Stimulated activated CD4-positive, alpha-beta T cell treated with anti-CD3 and anti-CD28 coated beads, Interleukin-2, amount 100 ng/mL, for 4 hours (primary cell): ENCODE results near the gene RNU6-9.
"Not testable (repeated sequence)": the region's sequence is repeated elsewhere in the genome, so short reads cannot be mapped to it uniquely, and the experiment has no call there.

Experiments used
- DNase-seq: peaks from one replicate; pipeline ENCODE4 v3.0.0-alpha.2; 2020; ENCODE audit warnings: low read depth

Gene RNU6-9

DNA sequence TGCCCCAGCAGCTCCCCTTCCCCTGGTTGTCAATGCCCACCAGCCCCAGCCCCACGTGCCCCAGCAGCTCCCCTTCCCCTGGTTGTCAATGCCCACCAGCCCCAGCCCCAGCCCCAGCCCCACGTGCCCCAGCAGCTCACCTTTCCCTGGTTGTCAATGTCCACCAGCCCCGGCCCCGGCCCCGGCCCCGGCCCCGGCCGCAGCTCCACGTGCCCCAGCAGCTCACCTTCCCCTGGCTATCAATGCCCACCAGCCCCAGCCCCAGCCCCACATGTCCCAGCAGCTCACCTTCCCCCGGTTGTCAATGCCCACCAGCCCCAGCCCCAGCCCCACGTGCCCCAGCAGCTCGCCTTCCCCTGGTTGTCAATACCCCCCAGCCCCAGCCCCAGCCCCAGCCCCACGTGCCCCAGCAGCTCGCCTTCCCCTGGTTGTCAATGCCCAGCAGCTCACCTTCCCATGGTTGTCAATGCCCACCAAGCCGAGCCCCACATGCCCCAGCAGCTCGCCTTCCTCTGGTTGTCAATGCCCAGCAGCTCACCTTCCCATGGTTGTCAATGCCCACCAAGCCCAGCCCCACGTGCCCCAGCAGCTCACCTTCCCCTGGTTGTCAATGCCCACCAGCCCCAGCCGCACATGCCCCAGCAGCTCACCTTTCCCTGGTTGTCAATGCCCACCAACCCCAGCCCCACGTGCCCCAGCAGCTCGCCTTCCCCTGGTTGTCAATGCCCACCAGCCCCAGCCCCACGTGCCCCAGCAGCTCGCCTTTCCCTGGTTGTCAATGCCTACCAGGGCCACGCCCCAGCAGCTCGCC is 14.3 kb upstream of the RNU6-9 start:
- not testable (repeated sequence) for DNase-seq

DNA sequence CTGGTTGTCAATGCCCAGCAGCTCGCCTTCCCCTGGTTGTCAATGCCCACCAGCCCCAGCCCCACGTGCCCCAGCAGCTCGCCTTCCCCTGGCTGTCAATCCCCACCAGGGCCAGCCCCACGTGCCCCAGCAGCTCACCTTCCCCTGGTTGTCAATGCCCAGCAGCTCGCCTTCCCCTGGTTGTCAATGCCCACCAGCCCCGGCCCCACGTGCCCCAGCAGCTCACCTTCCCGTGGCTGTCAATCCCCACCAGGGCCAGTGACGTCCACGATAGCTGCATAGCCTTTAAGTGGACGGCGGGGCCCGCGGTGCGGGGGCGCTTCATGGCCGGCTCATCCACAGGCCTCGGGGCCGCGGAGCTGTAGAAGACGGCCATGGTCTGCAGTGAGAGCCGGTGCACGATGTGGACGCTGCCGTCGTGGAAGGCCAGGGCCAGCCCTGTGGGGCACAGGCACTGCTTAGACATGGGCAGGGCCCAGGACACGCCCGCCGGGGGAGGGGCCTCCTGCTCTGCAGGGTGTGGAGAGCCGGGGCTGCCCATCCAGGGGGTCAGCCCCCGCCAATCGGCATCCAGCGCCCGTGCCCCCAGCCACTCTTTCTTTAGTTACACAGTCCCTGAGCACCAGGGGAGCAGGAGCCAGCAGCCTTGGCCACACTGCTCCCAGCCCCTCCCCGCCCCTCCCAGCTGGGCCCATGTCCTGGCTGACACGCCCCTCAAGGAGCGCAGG is 13.4 kb upstream of the RNU6-9 start:
- DNase-seq: no peak

DNA sequence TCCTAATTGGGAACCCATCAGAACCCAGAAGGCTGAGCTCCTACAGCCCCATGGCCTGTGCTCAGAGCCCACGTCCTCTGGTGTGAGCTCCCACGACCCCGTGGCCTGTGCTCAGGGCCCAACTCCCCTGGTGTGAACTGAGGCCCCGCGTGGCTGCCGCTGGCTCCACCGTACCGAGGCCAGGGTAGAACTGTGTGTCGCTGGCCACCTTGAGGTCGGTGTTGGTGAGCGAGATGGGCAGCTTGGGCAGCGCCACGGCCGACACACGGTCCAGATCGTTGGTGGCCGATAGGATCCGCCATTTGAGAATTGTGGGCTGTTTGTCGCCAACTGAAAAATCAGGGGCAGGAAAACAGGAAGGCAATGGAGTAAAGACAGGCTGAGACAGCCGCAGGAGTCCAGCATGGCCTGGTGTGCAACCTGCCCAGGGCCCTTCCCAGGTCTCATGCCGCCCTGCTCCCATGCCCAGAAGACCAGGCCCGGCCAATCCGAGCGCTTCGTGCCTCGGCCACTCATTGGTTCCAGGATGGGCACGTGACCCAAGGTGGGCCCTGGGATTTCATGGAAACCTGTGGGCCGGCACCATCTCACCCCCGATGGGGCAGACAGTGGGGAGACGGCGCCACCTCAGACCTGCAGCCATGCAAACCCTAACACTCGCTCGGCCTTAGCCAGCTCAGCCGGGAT is 11.8 kb upstream of the RNU6-9 start:
- no peak for DNase-seq

DNA sequence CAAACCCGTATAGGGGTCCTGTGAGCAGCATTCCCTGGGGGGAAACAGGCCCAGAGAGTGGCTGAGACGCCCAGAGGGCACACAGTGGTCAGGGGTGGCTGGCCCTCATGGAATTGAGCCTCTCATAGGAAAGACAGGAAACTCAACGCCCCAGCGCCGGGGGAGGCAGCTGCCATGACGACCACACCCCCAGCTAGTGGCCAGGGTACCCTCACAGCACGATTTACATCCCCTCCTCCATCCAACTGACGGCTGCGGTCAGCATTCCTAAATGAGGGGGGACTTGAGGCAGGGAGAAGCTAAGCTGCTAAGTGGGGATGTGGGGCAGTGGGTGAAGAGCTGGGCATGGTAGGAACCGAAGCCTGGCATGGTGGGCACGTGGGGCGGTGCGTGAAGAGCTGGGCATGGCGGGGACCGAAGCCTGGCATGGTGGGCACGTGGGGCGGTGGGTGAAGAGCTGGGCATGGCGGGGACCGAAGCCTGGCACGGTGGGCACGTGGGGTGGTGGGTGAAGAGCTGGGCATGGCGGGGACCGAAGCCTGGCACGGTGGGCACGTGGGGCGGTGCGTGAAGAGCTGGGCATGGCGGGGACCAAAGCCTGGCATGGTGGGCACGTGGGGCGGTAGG is 10.3 kb upstream of the RNU6-9 start:
- DNase-seq: no peak

DNA sequence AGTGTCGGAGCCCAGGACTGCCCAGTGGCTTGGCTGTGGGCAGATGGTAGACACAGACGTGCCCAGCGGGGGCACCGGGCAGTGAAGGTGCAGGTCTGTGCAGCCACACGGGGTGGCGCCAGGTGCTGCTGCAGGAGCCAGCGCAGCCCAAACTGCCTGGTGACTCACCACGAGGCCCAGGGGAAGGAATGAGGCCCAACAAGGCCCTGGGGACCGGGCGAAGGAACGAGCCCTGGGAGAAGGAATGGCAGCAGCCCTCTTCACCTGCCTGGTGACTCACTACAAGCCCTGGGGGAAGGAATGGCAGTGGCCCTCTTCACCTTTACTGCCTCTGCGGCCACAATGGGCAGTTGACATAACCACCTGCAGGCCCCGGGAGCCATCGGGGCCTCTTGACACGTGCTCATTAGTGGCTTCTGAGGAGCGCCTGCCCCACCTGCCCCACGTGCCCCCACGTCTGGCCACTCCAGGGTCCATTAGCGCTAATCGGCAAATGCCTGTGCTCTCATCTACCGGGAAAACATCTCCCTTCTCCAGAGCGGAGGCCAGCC is 9.5 kb upstream of the RNU6-9 start:
- no peak for DNase-seq

DNA sequence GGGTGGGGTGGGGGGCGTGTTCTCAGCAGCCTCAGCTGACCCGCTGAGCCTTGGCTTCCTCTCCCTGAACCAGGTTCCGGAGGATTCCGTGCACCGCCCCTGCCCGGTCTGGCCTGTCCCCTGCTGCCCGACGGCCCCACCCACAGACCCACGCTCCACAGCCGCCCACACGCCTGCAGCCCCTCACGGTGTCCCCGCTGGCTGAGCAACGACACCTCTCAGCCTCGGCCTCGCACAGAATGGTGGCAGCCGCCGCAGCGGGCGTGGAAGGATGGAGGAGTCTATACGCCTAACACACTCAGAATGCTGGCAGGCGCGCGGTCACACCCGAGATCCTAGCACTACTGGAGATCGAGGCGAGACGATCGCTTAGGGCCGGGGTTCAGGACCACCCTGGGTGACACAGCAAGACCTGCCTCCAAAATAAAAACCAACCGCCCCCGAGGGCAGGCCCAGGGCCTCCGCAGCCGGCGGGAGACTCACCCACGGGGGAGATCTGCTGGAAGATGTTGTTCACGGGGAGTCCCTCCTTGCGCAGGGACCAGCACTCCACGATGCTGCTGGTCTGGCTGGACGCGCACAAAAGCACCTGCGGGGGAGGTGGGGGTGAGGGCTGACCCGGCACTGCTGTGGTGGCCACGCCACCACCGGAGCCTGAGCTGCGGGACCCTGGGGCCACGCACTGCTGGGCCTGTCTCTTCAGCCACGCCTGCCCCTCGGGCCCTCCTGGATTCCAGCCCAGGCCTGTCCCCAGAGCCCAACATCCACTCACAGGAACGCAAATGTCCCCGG is 8.7 kb upstream of the RNU6-9 start:
- no peak for DNase-seq

DNA sequence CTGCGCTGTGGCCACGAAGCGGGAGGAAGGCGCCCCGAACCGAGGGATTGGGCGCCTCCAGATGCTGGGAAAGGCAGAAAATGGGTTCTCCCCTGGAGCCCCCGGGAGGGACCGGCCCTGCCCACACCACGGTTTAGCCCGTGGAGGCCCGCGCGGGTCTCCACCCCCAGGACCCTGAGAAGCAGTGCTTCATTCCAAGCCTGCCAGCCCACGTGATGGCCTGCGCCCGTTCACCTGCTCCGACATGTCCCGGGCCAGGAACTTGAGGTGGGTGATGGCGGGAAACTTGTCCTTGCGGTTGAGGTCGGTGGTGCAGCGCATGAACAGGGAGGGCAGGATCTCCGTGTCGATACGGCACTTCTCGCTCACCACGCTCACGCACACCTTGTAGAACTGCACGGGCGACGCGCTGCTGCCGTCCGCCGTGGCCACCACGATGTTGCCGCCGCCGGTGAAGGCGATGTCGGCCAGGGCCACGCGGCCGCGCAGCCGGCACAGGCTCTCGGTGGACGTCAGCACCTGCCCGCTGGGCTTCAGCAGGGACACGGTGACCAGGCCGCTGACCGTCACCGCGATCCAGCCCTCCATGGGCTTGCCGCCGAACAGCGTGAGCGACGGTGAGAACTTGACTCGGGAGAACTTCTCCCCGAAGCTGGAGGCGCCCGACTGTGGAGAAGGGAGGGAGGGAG is 7.6 kb upstream of the RNU6-9 start:
- DNase-seq: no peak

DNA sequence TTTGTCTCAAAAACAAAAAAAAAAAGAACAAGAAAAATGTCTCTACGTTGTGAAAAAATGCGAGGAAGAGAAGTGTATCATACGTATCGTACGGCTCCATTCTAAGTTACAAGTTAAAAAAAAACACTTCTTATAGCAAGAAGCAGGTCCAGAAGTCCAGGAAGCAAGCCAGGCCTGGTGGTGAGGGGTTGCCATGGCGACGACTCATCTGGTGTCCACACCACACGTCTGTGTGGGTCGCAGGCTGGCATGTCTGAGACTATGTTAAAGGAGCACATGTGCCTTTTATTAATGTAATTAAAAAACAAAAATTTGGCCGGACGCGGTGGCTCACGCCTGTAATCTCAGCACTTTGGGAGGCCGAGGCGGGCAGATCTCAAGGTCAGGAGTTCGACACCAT is 6.2 kb upstream of the RNU6-9 start:
- no peak for DNase-seq

DNA sequence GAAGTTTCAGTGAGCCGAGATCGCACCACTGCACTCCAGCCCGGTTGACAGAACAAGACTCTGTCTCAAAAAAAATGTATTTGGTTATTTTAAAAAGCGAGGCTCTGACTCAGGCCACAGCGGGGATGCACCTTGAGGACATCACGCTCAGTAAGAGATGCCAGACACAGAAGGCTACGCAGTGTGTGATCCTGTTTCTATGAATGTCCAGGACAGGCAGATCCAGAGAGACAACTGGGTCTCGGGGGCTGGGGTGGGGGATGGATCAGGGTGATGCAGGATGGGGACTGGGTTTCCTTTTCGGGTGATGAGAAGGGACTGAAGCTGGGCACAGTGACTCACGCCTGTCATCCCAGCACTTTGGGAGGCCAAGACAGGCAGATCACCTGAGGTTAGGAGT is 5.7 kb upstream of the RNU6-9 start:
- DNase-seq: no peak

DNA sequence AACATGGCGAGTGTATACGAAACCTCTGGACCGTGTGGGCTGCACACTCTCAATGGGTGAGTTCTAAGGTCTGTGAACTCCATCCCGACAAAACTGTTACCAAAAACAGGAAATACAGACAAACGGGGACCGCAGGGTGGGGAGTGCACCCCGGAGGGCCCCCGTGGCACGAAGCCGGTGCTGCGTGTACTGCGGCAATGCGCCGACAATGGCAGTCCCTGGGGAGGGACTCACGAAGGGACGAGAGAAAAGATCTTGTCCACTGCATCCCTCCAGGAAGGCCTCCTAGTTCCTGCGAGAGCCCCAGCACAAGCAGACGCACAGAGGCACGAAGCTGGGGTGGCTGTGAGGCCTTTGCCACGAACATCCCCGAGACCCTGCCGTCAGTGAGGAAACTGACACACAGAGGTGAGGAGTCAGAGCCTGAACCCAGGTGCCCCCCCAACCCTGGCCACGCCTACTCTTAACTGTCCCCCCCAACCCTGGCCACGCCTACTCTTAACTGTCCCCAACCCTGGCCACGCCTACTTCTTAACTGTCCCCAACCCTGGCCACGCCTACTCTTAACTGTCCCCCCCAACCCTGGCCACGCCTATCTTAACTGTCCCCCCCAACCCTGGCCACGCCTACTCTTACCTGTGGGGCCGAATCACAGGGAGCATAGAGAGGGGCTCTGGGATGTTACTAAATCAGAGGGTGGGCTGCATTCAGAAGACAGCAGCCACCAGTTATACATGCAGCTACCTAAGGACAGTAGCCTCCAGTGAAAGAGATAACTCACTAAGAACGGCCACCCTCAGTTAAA is 4.5 kb upstream of the RNU6-9 start:
- DNase-seq: no peak

DNA sequence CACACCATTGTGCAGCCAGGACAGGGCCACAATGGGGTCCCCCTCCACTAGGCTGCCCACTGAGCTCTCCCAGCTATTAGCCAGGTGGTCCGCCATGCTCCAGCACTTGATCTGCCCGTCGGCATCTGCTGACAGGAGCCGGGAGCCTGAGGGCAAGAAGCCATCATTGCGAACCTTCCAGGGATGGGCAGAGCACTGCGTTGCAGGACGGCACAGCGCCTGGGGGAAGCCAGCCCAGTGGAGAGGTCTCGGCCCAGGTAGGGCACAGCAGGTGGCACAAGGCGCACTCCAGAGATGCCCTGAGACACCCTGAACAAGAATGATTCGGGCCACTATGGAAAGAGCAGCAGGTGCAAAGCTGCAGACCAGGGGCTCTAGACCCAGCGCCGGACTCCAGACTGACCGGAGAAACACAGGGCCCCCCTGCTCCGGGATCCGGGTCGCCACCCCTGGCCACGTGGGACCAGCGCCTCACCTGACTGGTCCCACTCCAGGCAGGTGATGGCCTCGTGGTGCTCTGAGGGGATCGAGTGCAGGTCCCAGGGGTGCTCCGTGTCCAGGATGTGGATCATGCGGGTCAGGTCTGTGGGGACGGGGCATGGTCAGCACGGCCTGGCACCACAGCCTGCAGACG is 3.5 kb upstream of the RNU6-9 start:
- no peak for DNase-seq

DNA sequence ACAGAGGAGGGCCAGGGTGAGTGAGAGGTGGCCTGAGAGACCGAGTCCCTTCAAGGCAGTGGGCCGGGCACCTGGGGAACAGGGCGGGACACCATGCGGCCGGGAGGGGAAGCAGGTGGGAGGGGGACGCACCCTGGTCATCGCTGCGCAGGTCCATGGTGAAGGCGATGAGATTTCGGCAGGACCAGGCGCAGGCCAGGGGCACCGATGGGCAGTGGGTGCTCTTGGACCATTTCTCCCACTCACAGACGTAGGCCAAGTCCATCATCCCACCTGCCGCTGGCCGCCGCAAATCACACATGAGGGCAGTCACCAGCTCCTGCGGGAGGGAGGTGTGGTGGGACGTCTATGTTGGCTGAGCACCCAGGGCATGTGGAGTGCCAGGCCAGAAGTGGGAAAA is 2.5 kb upstream of the RNU6-9 start:
- no peak for DNase-seq

DNA sequence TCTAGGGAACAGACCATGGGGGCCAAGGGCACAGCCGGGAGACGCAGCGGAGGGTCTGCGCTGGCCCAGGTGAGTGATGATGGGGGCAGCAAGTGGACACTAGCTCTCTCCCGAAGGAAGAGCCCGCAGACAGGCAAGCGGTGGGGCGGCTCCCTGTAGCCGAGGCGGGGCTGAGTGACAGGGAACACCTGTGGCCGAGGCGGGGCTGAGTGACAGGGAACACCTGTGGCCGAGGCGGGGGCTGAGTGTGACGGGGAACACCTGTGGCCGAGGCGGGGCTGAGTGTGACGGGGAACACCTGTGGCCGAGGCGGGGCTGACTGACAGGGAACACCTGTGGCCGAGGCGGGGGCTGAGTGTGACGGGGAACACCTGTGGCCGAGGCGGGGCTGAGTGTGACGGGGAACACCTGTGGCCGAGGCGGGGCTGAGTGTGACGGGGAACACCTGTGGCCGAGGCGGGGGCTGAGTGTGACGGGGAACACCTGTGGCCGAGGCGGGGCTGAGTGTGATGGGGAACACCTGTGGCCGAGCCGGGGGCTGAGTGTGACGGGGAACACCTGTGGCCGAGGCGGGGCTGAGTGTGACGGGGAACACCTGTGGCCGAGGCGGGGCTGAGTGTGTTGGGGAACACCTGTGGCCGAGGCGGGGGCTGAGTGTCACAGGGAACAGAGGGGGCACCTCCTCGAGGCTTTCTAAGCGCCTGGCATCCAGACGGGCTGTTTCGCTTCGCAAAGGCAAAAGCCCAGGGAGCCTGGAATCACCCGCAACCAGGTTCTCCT is 1.7 kb upstream of the RNU6-9 start:
- DNase-seq: not testable (repeated sequence)

DNA sequence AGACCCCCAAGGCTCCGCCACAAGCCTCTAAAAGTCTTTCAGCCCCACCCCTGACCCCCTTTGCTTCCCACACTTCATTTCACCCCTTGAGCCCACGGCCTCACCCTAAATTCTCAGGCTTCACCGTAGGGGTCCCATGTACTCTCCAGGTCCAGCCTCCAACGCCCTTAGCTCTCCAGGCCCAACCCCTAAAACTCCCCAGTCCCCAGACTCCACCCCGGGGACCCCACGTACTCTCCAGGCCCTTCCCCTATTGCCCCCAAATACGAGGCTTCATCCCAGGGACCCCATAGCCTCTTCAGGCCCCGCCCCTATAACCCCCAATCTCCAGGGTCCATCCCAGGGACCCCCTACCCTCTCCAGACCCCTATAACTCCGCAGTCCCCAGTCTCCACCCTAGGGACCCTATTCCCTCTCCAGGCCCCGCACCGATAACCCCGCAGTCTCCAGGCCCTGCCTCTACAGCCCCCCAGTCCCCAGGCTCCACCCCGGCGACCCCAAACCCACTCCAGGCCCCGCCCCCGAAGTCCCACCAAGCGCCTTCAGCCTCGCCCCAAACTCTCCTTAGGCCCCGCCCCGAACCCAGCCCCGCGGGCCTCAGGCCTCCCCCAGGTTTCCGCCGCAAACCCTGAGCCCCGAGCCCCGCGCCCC is 916 bp upstream of the RNU6-9 start:
- no peak for DNase-seq

DNA sequence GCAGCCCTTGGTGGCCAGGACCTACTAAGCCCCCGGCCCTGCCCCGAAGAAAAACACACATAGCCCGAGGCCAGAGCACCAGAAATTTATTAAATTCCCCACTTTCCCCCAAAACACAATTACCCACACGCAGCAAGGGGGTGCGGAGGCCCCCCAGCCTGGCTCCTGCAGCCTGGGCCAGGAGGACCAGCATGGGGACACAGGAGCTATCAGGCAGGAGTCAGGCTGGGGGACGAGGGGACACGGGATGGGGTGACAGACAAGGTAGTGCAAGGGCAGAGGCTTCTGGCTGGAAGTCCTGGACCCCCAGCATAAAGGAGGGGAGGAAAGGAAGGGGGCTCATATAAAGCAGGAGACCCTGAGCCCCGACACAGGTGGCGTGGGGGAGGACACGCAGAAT is 3.1 kb downstream of the RNU6-9 start:
- DNase-seq: no peak

DNA sequence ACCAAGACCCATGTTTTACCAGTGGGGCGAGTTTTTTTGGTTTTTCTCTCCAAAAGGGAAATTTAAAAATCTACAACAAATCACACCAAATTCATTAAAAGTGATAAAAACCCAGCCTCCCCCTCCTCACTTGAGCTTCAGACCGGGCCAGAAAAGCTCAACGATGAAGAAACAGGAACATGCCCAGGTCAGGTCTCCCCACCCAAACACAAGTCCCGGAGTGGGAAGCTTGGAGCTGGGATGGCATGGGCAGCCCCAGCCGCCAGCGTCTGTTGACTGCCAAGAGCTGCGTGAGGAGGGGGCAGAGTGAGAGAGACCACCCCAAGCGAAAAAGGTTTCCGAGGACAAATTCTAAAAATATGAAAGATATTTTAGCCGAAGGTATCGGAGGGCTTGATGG is 3.7 kb downstream of the RNU6-9 start:
- DNase-seq: no peak

DNA sequence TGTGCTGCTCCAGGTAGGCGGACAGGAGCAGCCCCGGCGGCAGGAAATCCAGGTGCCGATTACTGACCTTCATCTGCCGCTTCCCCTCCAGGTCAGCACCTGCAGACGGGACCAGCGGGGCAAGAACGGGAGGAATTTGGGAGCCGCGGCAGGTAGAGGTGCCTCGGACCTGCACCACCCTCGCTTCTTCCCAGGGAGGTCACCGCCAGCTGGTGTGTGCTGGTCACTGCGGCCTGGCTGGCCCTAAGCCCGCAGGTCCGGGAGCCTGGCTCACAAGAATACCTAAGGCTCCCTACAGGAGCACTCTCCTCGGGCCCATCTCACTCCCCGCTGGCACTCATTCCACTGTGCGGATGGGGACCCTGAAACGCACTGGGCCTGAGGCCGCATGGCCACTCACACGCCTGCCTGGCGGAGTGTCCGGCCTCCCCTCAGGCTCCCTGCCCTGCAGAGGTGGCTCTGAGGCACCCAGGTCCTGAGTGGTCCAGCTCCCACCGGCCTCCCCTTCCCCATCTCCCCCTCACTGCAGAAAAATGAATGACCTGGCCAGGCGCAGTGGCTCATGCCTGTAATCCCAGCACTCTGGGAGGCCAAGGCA is 4.3 kb downstream of the RNU6-9 start:
- no peak for DNase-seq

DNA sequence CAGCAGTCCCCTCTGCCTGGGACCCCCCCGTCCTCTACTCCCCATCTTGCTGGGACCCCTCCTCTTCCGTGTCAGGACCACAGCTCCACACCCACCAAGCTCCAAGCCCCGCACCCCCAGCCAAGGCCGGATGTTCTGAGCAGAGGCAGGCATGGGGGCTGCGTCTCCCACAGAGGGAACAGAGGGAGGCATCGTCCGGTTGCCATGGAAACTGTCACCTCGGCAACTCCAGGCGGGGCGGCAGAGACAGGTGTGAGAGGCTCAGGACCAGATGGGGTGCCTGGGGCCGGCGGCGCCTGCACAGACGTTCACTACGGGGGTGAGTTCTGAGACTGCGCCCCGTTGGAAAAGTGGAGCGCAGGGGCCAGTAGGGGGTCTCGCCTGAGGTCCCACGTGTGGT is 5.4 kb downstream of the RNU6-9 start:
- DNase-seq: no peak
